ENCODE data around the gene FPR1. TPM values are rescaled to one million over a fixed set of nuclear protein-coding genes. Genes with fewer than 3 reads are reported as not detected.

FPR1 gene
- total RNA-seq, 2 experiments from 2014 or later: 1.2 to 1.9 TPM

DNA sequence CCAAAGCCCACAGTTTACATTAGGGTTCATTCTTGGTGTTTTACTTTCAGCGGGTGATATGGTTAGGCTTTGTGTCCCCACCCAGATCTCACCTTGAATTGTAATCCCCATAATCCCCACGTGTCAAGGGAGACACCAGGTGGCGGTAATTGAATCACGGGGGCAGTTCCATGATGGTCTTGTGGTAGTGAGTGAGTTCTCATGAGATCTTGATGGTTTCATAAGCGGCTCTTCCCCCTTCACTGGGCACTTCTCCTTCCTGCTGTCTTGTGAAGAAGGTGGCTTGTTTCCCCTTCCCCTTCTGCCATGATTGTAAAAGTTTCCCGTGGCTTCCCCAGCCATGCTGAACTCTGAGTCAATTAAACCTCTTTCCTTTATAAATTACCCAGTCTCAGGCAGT lies 21.3 kb upstream of the FPR1 start:
- H3K4me3 Mint-ChIP-seq: no peak overlapping the region
- no peak overlapping the region for H3K27ac Mint-ChIP-seq
- Histone ChIP-seq H3K9me3 (ENCODE audit: control insufficient read depth in 1 of 2, insufficient read depth in 1 of 2, low read length in 2 of 2) (no peaks in the 10 kb centered on the region), H3K27me3 (ENCODE audit: control insufficient read depth in 1 of 2, insufficient read depth in 2 of 2, low read length in 2 of 2) (peaks cover 14 to 19% of the 10 kb centered on the region in 2 experiments), H3K4me3 (ENCODE audit: low read length) (no peak overlapping the region), H3K27ac (ENCODE audit: low read depth in 1 of 2, low read length in 2 of 2) (no peak overlapping the region), H3K4me1 (ENCODE audit: insufficient read depth, low read length) (no peaks in the 10 kb centered on the region), H3K36me3 (ENCODE audit: insufficient read depth, low read length) (no peaks in the 10 kb centered on the region)
- intact Hi-C loops (cut with DNase I, micrococcal nuclease): loop anchor here in 1 of 2 experiments (10.0 kb wide), 1 partner anchor 108 kb away; no protein-coding TSS in a partner anchor
- POLR2A ChIA-PET: no interaction called here
- no peaks in the 10 kb centered on the region for H3K36me3 Mint-ChIP-seq (ENCODE audit: low read depth)
- CTCF ChIA-PET: no interaction called here
- no peaks in the 10 kb centered on the region for H3K9me3 Mint-ChIP-seq
- DNase-seq: peak in 2 of 14 experiments; percentile 33 to 52
- TF ChIP-seq CTCF (IDR thresholded peaks at IDR 0.05): no peak
- H3K4me1 Mint-ChIP-seq (ENCODE audit: low read depth): no peaks in the 10 kb centered on the region
- H3K27me3 Mint-ChIP-seq: peaks cover 75% of the 10 kb centered on the region
- no peak for ATAC-seq (ENCODE audit: poor library complexity)

- Histone ChIP-seq H3K9me3 (ENCODE audit: control insufficient read depth in 1 of 2, insufficient read depth in 1 of 2, low read length in 2 of 2) (no peaks in the 10 kb centered on the region), H3K27ac (ENCODE audit: low read depth in 1 of 2, low read length in 2 of 2) (no peak overlapping the region), H3K4me1 (ENCODE audit: insufficient read depth, low read length) (no peaks in the 10 kb centered on the region), H3K4me3 (ENCODE audit: low read length) (no peak overlapping the region), H3K36me3 (ENCODE audit: insufficient read depth, low read length) (no peaks in the 10 kb centered on the region), H3K27me3 (ENCODE audit: control insufficient read depth in 1 of 2, insufficient read depth in 2 of 2, low read length in 2 of 2) (peaks cover 9 to 13% of the 10 kb centered on the region in 2 experiments)
- H3K4me1 Mint-ChIP-seq (ENCODE audit: low read depth): no peaks in the 10 kb centered on the region
- POLR2A ChIA-PET: interaction anchor here (0.7 kb wide), 1 partner anchor 503 kb away, joined by 3 read pairs; no protein-coding TSS in a partner anchor
- intact Hi-C loops (cut with DNase I, micrococcal nuclease): loop anchor here in 1 of 2 experiments (10.0 kb wide), 1 partner anchor 107 kb away; no protein-coding TSS in a partner anchor
- TF ChIP-seq CTCF (IDR thresholded peaks at IDR 0.05): no peak
- peak in 2 of 14 experiments; percentile 51 to 62 for DNase-seq
- no peak for ATAC-seq (ENCODE audit: poor library complexity)
- peaks cover 62% of the 10 kb centered on the region for H3K27me3 Mint-ChIP-seq
- no peaks in the 10 kb centered on the region for H3K9me3 Mint-ChIP-seq
- no peak overlapping the region for H3K27ac Mint-ChIP-seq
- no peak overlapping the region for H3K4me3 Mint-ChIP-seq
- CTCF ChIA-PET: no interaction called here
- no peaks in the 10 kb centered on the region for H3K36me3 Mint-ChIP-seq (ENCODE audit: low read depth)
These were observed 19.9 kb upstream of the FPR1 start for GRCh38 chr19:51771376-51772130.

DNA sequence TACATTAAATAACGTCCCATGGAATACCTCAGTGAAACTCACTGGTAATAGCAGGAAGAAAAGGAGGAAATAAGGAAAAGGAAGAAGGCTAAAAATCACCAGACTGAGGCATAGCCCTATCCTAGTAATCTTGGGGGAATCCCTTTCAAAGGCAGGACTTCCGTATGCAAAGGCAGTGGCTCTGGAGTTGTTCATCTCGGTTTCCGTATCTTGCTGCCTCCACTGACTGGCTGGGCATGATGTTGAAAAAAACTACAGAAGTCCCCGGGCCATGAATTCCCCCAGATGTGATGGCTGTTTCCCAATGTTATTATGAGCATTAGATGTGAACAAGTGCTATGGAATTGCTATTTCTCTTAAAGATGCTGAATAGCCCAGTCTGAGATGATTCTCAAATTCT lies 14.8 kb upstream of the FPR1 start:
- H3K27me3 Mint-ChIP-seq: peaks cover 53% of the 10 kb centered on the region
- ChIA-PET CTCF (no interaction called here), POLR2A (no interaction called here)
- Histone ChIP-seq H3K36me3 (ENCODE audit: insufficient read depth, low read length) (no peaks in the 10 kb centered on the region), H3K27ac (ENCODE audit: low read depth in 1 of 2, low read length in 2 of 2) (no peak overlapping the region), H3K27me3 (ENCODE audit: control insufficient read depth in 1 of 2, insufficient read depth in 2 of 2, low read length in 2 of 2) (peaks cover 14 to 18% of the 10 kb centered on the region in 2 experiments), H3K4me3 (ENCODE audit: low read length) (no peak overlapping the region), H3K4me1 (ENCODE audit: insufficient read depth, low read length) (no peaks in the 10 kb centered on the region), H3K9me3 (ENCODE audit: control insufficient read depth in 1 of 2, insufficient read depth in 1 of 2, low read length in 2 of 2) (peaks cover 0 to 7% of the 10 kb centered on the region in 2 experiments)
- no peak for TF ChIP-seq CTCF (IDR thresholded peaks at IDR 0.05)
- intact Hi-C loops (cut with DNase I, micrococcal nuclease): no loop called here
- H3K4me1 Mint-ChIP-seq (ENCODE audit: low read depth): no peaks in the 10 kb centered on the region
- no peaks in the 10 kb centered on the region for H3K36me3 Mint-ChIP-seq (ENCODE audit: low read depth)
- peak in 2 of 14 experiments; percentile 39 to 54 for DNase-seq
- no peaks in the 10 kb centered on the region for H3K9me3 Mint-ChIP-seq
- ATAC-seq (ENCODE audit: poor library complexity): no peak
- no peak overlapping the region for H3K4me3 Mint-ChIP-seq
- no peak overlapping the region for H3K27ac Mint-ChIP-seq
